Tibial artery (tissue), 4 donors: ENCODE measurements around the gene JHY.

Experiments
- DNase-seq, 2 donors: peaks; one replicate each; pipeline ENCODE4 v3.0.0-alpha.2; 2019
- H3K27ac ChIP-seq, 2 donors: fragments of 200-600 bp; sonication (generic) in 1 of 2; 1 replicate in 1 of 2; 2 replicates in 1 of 2; pipeline ENCODE4 v1.5.1; 2018 to 2019; ENCODE audit warnings: mild to moderate bottlenecking in 1 of 2
- H3K27me3 ChIP-seq, 2 donors: fragments of 200-600 bp; sonication (generic) in 1 of 2; one replicate each; pipeline versions ENCODE4 v1.5.1 to v1.6.0; 2016 to 2019
- H3K36me3 ChIP-seq, 3 donors: fragments of 200-600 bp; sonication (generic) in 2 of 3; one replicate each; pipeline ENCODE4 v1.5.1; 2016 to 2019; ENCODE audit warnings: mild to moderate bottlenecking in 2 of 3
- H3K4me1 ChIP-seq, 4 donors: fragments of 200-600 bp; sonication (generic) in 2 of 4; 1 replicate in 3 of 4; 2 replicates in 1 of 4; pipeline ENCODE4 v1.5.1; 2016 to 2019
- H3K4me3 ChIP-seq, 2 donors: fragments of 200-600 bp; sonication (generic) in 1 of 2; 1 replicate in 1 of 2; 2 replicates in 1 of 2; pipeline ENCODE4 v1.5.1; 2018 to 2019; ENCODE audit warnings: mild to moderate bottlenecking in 2 of 2
- H3K9me3 ChIP-seq, 3 donors: fragments of 200-600 bp; sonication (generic) in 1 of 3; one replicate each; pipeline ENCODE4 v1.5.1; 2016 to 2019
- intact Hi-C: fragments of 100-400 bp; cut with DNase I; formaldehyde crosslinking; loops from one replicate; pipeline ENCODE4 v1.15.0; 2023; ENCODE audit warnings: low total_unique reads
- TF ChIP-seq, protein P1 (sequence below), 2 experiments: fragments of 200-600 bp in 1 of 2; fragments of 450-650 bp in 1 of 2; IDR thresholded peaks; one replicate each; pipeline ENCODE4 v1.5.1; 2017 to 2019; ENCODE audit warnings: antibody characterized with exemption in 2 of 2, mild to moderate bottlenecking in 1 of 2, moderate library complexity in 1 of 2

Gene JHY

DNA sequence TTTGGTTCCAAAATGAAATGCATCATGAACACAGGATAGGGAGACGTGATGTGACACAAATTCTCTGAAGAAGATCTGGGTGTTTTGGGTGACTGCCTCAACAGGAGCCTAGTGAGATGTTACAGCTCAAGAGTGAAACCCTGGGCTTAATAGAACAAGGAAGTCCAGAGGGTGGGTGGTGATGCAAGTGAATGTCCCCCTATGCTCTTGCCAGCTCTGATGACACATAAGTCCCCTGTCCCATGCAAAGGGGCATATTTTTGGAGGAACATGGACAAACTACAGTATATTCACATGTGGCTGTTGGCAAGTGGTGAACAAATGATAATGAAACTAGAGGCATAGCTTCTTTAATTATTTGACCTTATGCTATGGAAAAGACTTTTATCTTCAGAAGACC lies 35.1 kb upstream of the JHY start:
- TF ChIP-seq, protein P1, sequence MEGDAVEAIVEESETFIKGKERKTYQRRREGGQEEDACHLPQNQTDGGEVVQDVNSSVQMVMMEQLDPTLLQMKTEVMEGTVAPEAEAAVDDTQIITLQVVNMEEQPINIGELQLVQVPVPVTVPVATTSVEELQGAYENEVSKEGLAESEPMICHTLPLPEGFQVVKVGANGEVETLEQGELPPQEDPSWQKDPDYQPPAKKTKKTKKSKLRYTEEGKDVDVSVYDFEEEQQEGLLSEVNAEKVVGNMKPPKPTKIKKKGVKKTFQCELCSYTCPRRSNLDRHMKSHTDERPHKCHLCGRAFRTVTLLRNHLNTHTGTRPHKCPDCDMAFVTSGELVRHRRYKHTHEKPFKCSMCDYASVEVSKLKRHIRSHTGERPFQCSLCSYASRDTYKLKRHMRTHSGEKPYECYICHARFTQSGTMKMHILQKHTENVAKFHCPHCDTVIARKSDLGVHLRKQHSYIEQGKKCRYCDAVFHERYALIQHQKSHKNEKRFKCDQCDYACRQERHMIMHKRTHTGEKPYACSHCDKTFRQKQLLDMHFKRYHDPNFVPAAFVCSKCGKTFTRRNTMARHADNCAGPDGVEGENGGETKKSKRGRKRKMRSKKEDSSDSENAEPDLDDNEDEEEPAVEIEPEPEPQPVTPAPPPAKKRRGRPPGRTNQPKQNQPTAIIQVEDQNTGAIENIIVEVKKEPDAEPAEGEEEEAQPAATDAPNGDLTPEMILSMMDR (IDR thresholded peaks at IDR 0.05), result no peak
- DNase-seq, result no peak
- intact Hi-C loops, result no loop called here
- H3K27me3 ChIP-seq, result peaks cover 0 to 20% of the 10 kb centered on the region in 2 donors
- no peak overlapping the region for H3K27ac ChIP-seq
- no peak overlapping the region for H3K4me3 ChIP-seq
- no peaks in the 10 kb centered on the region for H3K36me3 ChIP-seq
- H3K9me3 ChIP-seq, result no peaks in the 10 kb centered on the region
- H3K4me1 ChIP-seq, result no peaks in the 10 kb centered on the region

GRCh38 chr11:122848186-122848585 lies 34.4 kb upstream of the JHY start:
- TF ChIP-seq, protein P1 (IDR thresholded peaks at IDR 0.05), result no peak
- H3K27ac ChIP-seq, result no peak overlapping the region
- intact Hi-C loops, result no loop called here
- H3K36me3 ChIP-seq, result no peaks in the 10 kb centered on the region
- H3K27me3 ChIP-seq, result peaks cover 0 to 22% of the 10 kb centered on the region in 2 donors
- H3K4me3 ChIP-seq, result no peak overlapping the region
- no peak for DNase-seq
- no peaks in the 10 kb centered on the region for H3K9me3 ChIP-seq
- H3K4me1 ChIP-seq, result no peaks in the 10 kb centered on the region

GRCh38 chr11:122850076-122850631 lies 32.4 kb upstream of the JHY start:
- no peaks in the 10 kb centered on the region for H3K4me1 ChIP-seq
- DNase-seq, result no peak
- no peaks in the 10 kb centered on the region for H3K9me3 ChIP-seq
- H3K27ac ChIP-seq, result no peak overlapping the region
- peaks cover 0 to 25% of the 10 kb centered on the region in 2 donors for H3K27me3 ChIP-seq
- TF ChIP-seq, protein P1 (IDR thresholded peaks at IDR 0.05), result no peak
- H3K4me3 ChIP-seq, result no peak overlapping the region
- intact Hi-C loops, result loop anchor here (5.0 kb wide), 1 partner anchor 223 kb away; no protein-coding TSS in a partner anchor
- H3K36me3 ChIP-seq, result no peaks in the 10 kb centered on the region

GRCh38 chr11:122851366-122851966 lies 31.1 kb upstream of the JHY start:
- Histone ChIP-seq H3K36me3 (no peaks in the 10 kb centered on the region), H3K27ac (no peak overlapping the region), H3K27me3 (peaks cover 0 to 25% of the 10 kb centered on the region in 2 donors), H3K4me1 (no peaks in the 10 kb centered on the region), H3K9me3 (no peaks in the 10 kb centered on the region), H3K4me3 (no peak overlapping the region)
- intact Hi-C loops, result loop anchor here (5.0 kb wide), 1 partner anchor 224 kb away; no protein-coding TSS in a partner anchor
- TF ChIP-seq, protein P1 (IDR thresholded peaks at IDR 0.05), result no peak
- no peak for DNase-seq

DNA sequence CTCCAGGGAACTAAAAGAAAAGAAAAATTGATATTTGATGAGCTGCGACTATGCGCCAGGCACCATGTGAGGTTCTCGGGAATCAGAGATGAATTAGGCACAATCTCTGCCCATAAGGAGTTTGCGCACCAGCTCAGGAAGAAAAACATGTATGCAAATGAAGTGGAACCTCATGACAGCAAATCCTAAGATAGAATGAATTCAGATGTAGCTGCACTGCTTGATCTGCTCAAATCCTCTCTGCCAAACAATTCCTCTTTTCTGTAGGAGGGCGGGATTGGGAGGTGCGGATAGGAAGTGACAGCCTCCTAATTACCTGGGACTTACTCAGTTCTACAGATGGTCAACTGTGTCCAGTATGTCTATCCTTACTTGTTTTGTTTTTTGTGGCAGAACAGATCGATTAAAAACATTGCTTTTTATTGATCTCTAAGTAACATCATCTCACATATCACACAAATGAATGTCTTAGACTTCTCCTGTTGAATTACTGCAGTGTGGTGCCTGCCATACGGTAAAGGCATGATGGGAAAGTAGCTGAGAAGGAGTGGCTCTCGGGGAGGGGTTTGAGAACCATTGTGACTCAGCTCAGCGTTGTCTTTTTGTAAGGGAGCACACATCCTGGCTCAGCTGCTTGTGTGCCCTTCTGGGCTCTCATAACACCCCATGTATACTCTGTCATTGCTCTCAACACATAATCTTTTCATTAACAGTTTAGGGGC lies 30.3 kb upstream of the JHY start:
- Histone ChIP-seq H3K27ac (no peak overlapping the region), H3K4me1 (no peaks in the 10 kb centered on the region), H3K36me3 (no peaks in the 10 kb centered on the region), H3K4me3 (no peak overlapping the region), H3K9me3 (no peaks in the 10 kb centered on the region), H3K27me3 (peaks cover 0 to 25% of the 10 kb centered on the region in 2 donors)
- no peak for DNase-seq
- TF ChIP-seq, protein P1 (IDR thresholded peaks at IDR 0.05), result no peak
- intact Hi-C loops, result loop anchor here (5.0 kb wide), 1 partner anchor 225 kb away; no protein-coding TSS in a partner anchor
